SKM-1 (cell line): ENCODE data around the gene KIAA0825.

Experiments used
- DNase-seq: peaks from one replicate; lab custom pipeline; 2025; ENCODE audit not compliant: unreplicated experiment; lab: John Stamatoyannopoulos, UW

The KIAA0825 gene

GRCh38 chr5:94260096-94260495 is 358.3 kb downstream of the KIAA0825 start:
- DNase-seq: no peak

- no peak for DNase-seq
These were observed 364.2 kb downstream of the KIAA0825 start for GRCh38 chr5:94254214-94254613.

GRCh38 chr5:94250985-94251384 is 367.4 kb downstream of the KIAA0825 start:
- no peak for DNase-seq

- DNase-seq: no peak
These were observed 369.0 kb downstream of the KIAA0825 start for GRCh38 chr5:94249430-94249829.

GRCh38 chr5:94248175-94248875 is 370.1 kb downstream of the KIAA0825 start:
- no peak for DNase-seq

- DNase-seq: peak; percentile 61
These were observed 372.8 kb downstream of the KIAA0825 start for GRCh38 chr5:94245608-94246007.

GRCh38 chr5:94244921-94245320 is 373.5 kb downstream of the KIAA0825 start:
- peak; percentile 44 for DNase-seq

- no peak for DNase-seq
These were observed 374.8 kb downstream of the KIAA0825 start for GRCh38 chr5:94243612-94244011.

GRCh38 chr5:94240993-94241651 is 377.3 kb downstream of the KIAA0825 start:
- no peak for DNase-seq

- DNase-seq: no peak
These were observed 377.8 kb downstream of the KIAA0825 start for GRCh38 chr5:94240596-94240992.

- DNase-seq: no peak
These were observed 378.3 kb downstream of the KIAA0825 start for GRCh38 chr5:94240134-94240533.

- DNase-seq: no peak
These were observed 379.1 kb downstream of the KIAA0825 start for GRCh38 chr5:94239266-94239665.

- no peak for DNase-seq
These were observed 383.4 kb downstream of the KIAA0825 start for GRCh38 chr5:94234987-94235386.

GRCh38 chr5:94228791-94229190 is 389.6 kb downstream of the KIAA0825 start:
- DNase-seq: no peak

- no peak for DNase-seq
These were observed 395.2 kb downstream of the KIAA0825 start for GRCh38 chr5:94223235-94223634.

GRCh38 chr5:94218374-94218773 is 400.0 kb downstream of the KIAA0825 start:
- no peak for DNase-seq

GRCh38 chr5:94217745-94218144 is 400.7 kb downstream of the KIAA0825 start:
- DNase-seq: no peak

GRCh38 chr5:94217216-94217615 is 401.2 kb downstream of the KIAA0825 start:
- no peak for DNase-seq

GRCh38 chr5:94212476-94212875 is 405.9 kb downstream of the KIAA0825 start:
- DNase-seq: no peak

- no peak for DNase-seq
These were observed 408.5 kb downstream of the KIAA0825 start for GRCh38 chr5:94209774-94210355.

- DNase-seq: no peak
These were observed 409.1 kb downstream of the KIAA0825 start for GRCh38 chr5:94209272-94209671.

GRCh38 chr5:94199566-94199965 is 418.8 kb downstream of the KIAA0825 start:
- no peak for DNase-seq
